GM19035 (cell line): ENCODE measurements around the gene VAPB.

Experiments
- ATAC-seq: cut with Tn5 transposase; IDR thresholded peaks from one replicate; pipeline ENCODE4 v1.9.1; 2021; ENCODE audit not compliant: unreplicated experiment

Gene VAPB

DNA sequence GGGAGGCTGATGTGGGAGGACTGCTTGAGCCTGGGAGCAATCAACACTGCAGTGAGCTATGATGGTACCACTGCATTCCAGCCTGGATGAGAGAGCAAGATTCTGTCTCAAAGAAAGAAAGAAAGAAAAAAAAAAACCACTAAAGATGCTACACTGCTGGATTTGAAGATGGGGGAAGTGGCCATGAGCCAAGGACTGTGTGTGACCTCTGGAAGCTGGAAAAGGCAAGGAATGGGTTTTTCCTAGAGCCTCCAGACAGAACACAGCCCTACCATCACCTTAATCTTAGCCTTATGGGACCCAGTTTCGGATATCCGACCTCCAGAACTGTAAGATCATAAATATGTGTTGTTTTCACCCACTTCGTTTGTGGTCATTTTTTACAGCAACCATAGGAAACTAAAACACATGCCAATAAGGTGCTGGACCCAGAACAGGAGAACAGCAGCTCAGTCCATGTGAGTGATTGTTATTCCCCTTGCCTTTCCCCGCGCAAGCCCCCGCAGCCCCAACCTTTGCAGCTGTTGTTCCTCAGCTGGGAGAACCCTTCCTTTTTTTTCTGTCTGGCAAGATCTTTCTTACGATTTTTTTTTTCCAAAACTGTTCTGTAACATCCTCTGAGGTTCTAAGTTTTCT lies 11.1 kb upstream of the VAPB start:
- ATAC-seq, result no peak

- ATAC-seq, result no peak
These were observed 10.3 kb upstream of the VAPB start for GRCh38 chr20:58378704-58379103.

DNA sequence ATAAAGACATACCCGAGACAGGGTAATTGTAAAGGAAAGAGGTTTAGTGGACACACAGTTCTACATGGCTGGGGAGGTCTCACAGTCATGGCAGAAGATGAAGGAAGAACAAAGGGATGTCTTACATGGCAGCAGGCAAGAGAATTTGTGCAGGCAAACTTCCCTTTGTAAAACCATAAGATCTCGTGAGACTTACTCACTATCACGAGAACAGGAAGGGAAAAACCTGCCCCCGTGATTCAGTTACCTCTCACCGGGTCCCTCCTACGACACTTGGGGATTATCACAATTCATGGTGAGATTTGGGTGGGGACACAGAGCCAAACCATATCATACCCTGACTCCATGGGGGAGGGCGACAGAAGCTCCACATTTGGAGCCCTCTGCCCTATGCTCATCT lies 7.4 kb upstream of the VAPB start:
- ATAC-seq, result no peak

DNA sequence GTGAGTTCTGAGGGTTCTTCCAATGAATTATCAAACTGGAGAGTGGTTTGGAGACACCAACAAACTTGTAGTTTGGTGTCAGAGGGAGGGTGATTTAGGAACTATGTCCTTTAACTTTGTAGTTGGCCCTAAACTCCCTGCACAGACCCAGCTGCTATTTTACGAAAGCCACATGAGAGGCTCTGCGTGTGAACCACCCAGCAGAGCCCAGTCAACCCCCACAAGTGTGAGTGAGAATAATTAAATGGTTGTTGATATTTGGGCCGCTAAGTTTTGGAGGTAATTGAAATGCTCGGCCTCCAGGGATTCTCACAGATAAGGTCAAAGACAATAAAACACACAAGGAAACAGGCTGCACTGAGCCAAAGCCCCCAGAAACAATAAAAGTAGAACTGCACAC lies 6.9 kb upstream of the VAPB start:
- no peak for ATAC-seq

DNA sequence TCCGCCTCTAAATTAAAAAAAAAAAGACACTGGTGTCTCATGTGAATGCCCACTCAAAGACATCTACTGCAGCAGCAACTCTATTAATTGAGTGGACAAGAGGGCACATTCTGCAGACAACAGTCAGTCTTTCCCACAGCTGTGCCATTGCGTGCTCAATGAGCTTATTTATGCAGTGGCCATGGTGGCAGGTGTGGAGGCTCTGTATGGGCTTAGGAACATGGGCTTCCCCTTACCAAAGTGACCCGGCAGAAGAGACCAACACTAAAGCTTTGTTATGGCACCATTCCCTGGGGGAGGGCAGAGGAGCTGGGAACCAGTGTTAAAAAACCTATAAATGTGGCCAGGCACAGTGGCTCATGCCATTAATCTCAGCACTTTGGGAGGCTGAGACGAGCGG lies 4.2 kb upstream of the VAPB start:
- no peak for ATAC-seq

DNA sequence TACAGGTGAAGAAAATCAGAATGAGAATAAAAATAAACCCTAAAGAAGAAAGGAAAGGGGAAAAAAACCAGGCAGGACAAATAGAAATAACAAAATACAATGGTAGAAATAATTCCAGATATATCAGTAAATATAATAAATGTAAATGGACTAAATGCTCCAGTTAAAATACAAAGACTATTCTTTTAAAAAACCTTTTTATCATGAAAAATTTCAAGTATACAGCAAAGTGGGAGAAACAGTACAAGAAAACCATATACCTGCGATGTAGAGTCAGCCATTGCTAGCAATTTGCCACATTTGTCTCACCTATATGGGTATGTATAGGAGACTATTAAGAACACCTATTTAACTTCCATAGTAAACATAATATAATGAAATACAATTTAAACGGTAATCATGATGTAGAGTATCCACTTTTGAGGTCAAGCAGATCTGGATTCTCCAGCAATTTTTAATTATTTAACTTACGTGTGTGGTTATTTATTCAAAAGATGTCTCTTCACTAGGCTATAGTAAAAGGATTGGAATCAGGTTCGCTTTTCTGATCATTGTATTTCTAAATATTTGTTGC lies 914 bp upstream of the VAPB start:
- no peak for ATAC-seq

- ATAC-seq, result peak; percentile 33
These were observed 417 bp downstream of the VAPB start for GRCh38 chr20:58389324-58389967.

GRCh38 chr20:58389968-58390658 lies 1.1 kb downstream of the VAPB start:
- ATAC-seq, result no peak

- ATAC-seq, result no peak
These were observed 1.6 kb downstream of the VAPB start for GRCh38 chr20:58390659-58391035.

- ATAC-seq, result no peak
These were observed 3.3 kb downstream of the VAPB start for GRCh38 chr20:58392286-58392685.

- ATAC-seq, result no peak
These were observed 4.3 kb downstream of the VAPB start for GRCh38 chr20:58393299-58393698.

DNA sequence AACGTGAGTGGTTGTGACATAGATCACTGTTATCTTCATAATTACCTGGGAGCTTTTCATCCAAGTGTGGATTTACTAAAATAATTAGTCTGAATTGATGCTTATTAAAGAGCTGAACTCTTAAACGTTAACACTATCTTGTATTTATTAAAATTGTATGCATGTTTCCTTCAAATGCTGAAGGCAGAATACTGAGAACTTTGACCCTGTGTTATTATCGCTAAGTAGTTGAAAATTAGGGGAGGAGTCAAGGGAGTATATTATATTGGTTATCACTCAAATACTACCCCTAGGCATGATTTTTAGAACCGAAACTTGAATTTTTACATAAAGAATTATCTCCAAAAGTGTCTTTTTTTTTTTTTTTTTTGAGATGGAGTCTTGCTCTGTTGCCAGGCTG lies 5.8 kb downstream of the VAPB start:
- no peak for ATAC-seq

DNA sequence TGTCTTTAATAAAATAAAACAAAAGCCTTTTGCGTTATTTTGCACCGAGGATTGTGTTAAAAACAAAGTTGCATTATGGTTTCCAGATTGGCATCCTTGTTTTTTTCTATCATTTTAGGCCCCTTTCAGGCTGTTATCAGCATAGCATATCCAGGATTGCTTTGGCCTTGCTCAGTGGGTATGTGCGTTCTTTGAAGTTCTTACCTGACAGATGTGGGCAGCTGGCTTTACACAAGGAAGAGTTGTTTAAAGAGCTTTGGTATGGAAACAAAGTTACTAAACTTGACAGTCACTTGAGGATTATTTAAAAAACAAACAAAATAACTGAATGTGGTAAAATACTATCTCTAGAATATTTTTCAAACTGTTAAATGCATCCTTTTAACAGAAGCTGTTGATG lies 6.6 kb downstream of the VAPB start:
- ATAC-seq, result no peak

DNA sequence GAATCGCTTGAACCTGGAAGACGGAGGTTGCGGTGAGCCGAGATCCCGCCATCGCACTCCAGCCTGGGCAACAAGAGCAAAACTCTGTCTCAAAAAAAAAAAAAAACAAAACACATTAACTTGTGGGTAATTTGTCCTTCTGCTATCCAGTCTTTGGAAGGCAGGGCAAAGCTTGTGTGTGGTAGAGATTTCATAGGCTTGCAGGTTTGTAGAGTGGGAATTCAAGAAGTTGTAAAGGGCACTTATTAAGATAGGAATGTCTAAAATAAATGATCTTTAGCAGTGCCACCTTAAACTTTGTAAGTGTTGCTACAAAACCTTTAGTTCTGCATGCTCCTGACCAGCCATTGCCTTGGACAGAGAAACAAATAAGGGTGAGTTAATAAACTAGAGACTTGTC lies 8.4 kb downstream of the VAPB start:
- no peak for ATAC-seq

GRCh38 chr20:58398254-58398653 lies 9.2 kb downstream of the VAPB start:
- ATAC-seq, result no peak

GRCh38 chr20:58399926-58400325 lies 10.9 kb downstream of the VAPB start:
- ATAC-seq, result no peak

- no peak for ATAC-seq
These were observed 12.1 kb downstream of the VAPB start for GRCh38 chr20:58401162-58401561.

DNA sequence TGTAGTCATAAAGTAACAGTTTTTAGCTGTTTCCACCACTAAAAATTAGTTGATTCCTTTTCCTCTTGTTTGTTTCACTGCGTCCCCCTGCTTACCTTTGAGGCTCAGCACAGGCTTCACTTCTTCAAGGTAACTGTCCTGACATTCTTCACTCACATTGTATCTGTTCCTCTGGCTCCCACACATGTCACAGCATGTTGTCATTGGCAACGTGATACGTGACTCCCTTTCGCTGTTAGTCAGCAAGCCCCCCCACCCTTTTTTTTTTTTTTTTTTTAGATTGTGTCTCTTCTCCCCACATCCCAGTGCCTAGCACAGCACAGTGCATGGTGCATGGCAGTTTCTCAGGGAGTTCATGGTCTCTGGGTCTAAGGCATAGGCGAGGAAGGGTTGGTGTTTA lies 13.3 kb downstream of the VAPB start:
- no peak for ATAC-seq

GRCh38 chr20:58402827-58403226 lies 13.8 kb downstream of the VAPB start:
- ATAC-seq, result no peak

DNA sequence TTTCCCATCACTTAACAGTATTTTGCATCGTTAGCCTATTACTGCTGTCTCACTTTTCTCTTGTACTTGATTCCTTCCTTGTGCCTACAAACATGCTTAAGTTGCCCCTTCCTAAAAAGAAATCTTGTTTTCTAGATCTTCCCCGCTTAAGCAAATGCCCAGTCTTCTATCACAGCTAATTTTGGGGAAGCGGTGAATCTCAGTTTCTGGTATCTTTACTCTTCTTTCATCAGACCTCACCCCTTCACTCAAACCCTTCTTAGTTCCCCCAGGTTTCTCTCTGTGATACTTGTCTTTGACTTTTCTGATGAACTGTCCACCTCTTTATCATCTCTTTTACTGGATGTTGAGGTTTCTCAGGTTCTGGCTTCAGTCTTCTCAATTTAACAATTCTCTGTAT lies 14.2 kb downstream of the VAPB start:
- no peak for ATAC-seq

- no peak for ATAC-seq
These were observed 16.7 kb downstream of the VAPB start for GRCh38 chr20:58405504-58406291.
